Measurements from ENCODE around the gene SEPTIN14.
"Not testable (repeated sequence)": the region's sequence is repeated elsewhere in the genome, so short reads cannot be mapped to it uniquely, and the experiment has no call there.

GRCh38 chr7:55744706-55745105 lies 117.8 kb downstream of the SEPTIN14 start:
- TF ChIP-seq ZNF274 (IDR thresholded peaks at IDR 0.05; ENCODE audit: borderline replicate concordance, extremely low read depth, low read length); POLR2A (IDR thresholded peaks at IDR 0.05; ENCODE audit: control extremely low read depth in 1 of 2, low read depth in 2 of 2, low read length in 2 of 2); CREB1 (IDR thresholded peaks at IDR 0.05); SIN3A (conservative IDR thresholded peaks at IDR 0.05 in 1 of 2, IDR thresholded peaks at IDR 0.05 in 1 of 2; ENCODE audit: low read depth in 1 of 2, low read length in 2 of 2); ASH2L (IDR thresholded peaks at IDR 0.05; ENCODE audit: low read length); SUZ12 (IDR thresholded peaks at IDR 0.05; ENCODE audit: low read length): not testable (repeated sequence)
- TF ChIP-seq, protein P1, sequence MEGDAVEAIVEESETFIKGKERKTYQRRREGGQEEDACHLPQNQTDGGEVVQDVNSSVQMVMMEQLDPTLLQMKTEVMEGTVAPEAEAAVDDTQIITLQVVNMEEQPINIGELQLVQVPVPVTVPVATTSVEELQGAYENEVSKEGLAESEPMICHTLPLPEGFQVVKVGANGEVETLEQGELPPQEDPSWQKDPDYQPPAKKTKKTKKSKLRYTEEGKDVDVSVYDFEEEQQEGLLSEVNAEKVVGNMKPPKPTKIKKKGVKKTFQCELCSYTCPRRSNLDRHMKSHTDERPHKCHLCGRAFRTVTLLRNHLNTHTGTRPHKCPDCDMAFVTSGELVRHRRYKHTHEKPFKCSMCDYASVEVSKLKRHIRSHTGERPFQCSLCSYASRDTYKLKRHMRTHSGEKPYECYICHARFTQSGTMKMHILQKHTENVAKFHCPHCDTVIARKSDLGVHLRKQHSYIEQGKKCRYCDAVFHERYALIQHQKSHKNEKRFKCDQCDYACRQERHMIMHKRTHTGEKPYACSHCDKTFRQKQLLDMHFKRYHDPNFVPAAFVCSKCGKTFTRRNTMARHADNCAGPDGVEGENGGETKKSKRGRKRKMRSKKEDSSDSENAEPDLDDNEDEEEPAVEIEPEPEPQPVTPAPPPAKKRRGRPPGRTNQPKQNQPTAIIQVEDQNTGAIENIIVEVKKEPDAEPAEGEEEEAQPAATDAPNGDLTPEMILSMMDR (IDR thresholded peaks at IDR 0.05; ENCODE audit: control extremely low read depth in 1 of 3, insufficient read depth in 1 of 3, low read depth in 1 of 3, low read length in 3 of 3) = peak; percentile 30 to 49 (median 31)
